Muscle layer of duodenum (tissue), 2 donors: Measurements from ENCODE around the gene TYRP1.

Experiments used
- H3K27ac ChIP-seq: one replicate; pipeline ENCODE4 v1.7.0; 2013; ENCODE audit warnings: mild to moderate bottlenecking, low read length
- H3K27me3 ChIP-seq: one replicate; pipeline ENCODE4 v1.7.0; 2013; ENCODE audit warnings: low read depth, mild to moderate bottlenecking, control low read depth, low read length
- H3K36me3 ChIP-seq, 2 donors: one replicate each; pipeline ENCODE4 v1.7.0; 2013; ENCODE audit warnings: low read length in 2 of 2, control low read depth in 1 of 2, mild to moderate bottlenecking in 1 of 2; ENCODE audit not compliant: insufficient read depth in 2 of 2, control insufficient read depth in 1 of 2
- H3K4me1 ChIP-seq, 2 donors: one replicate each; pipeline ENCODE4 v1.7.0; 2013; ENCODE audit warnings: low read length in 2 of 2, mild to moderate bottlenecking in 2 of 2, control low read depth in 1 of 2, moderate library complexity in 1 of 2; ENCODE audit not compliant: insufficient read depth in 2 of 2, control insufficient read depth in 1 of 2
- H3K4me3 ChIP-seq, 2 donors: one replicate each; pipeline ENCODE4 v1.7.0; 2013; ENCODE audit warnings: low read length in 2 of 2, low read depth in 1 of 2, mild to moderate bottlenecking in 1 of 2
- H3K9me3 ChIP-seq, 2 donors: one replicate each; pipeline ENCODE4 v1.7.0; 2013; ENCODE audit warnings: low read length in 2 of 2, control low read depth in 1 of 2, mild to moderate bottlenecking in 1 of 2; ENCODE audit not compliant: control insufficient read depth in 1 of 2
- donor health status: healthy.

The TYRP1 gene

GRCh38 chr9:12693141-12693540 lies at the start of gene TYRP1:
TYRP1 (plus strand) TSS chr9:12693385; CDS start chr9:12693997, 612 bp downstream.
- no peaks in the 10 kb centered on the region for H3K27me3 ChIP-seq
- no peak within 1 kb of the TSS for H3K4me3 ChIP-seq
- no peaks in the 10 kb centered on the region for H3K36me3 ChIP-seq
- no peak within 1 kb of the TSS for H3K27ac ChIP-seq
- no peaks in the 10 kb centered on the region for H3K9me3 ChIP-seq
- peaks cover 0 to 13% of the 10 kb centered on the region in 2 donors for H3K4me1 ChIP-seq

DNA sequence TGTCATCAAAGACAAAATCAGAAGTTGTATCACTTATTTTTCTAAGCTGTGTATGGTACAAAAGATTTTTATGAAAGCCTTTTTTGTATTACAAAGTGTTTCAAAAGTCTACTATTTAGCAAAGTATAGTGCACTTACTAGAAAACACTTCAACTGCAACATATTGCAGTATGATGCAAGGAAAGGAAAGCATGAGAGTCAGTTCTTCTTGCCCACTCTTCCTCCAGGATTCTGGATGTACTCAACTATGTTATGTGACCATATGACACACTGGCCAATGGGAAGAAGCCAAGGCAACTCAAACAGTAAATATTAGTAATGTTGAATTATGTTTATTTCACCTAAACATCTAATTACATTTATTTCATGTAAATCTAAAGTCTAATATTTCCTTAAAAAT lies 49.5 kb upstream of the TYRP1 start:
- H3K4me1 ChIP-seq, result no peaks in the 10 kb centered on the region
- H3K36me3 ChIP-seq, result no peaks in the 10 kb centered on the region
- no peaks in the 10 kb centered on the region for H3K9me3 ChIP-seq
- H3K27me3 ChIP-seq, result no peaks in the 10 kb centered on the region
- H3K27ac ChIP-seq, result no peak overlapping the region
- H3K4me3 ChIP-seq, result no peak overlapping the region

GRCh38 chr9:12648925-12649324 lies 44.3 kb upstream of the TYRP1 start:
- Histone ChIP-seq H3K9me3 (no peaks in the 10 kb centered on the region), H3K4me1 (no peaks in the 10 kb centered on the region), H3K27me3 (no peaks in the 10 kb centered on the region), H3K27ac (no peak overlapping the region), H3K36me3 (no peaks in the 10 kb centered on the region), H3K4me3 (no peak overlapping the region)

DNA sequence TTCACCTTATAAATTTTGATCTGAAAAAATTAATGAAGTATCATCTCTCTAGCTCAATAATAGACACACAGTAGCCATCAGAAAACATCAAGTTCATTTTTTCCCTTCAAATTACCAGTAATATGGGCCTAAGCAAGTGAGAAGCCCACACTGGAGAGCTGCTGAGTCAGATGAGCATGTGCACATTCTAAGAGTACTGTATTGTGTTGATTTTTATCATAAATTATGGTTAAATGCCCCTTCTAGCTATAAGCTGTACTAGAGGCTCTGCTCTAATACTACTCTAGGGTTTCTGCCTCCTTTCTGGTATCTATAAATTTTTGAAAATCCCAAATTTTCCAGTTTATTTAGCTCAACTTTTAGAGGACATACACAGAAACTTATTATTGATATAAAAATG lies 42.1 kb upstream of the TYRP1 start:
- Histone ChIP-seq H3K4me3 (no peak overlapping the region), H3K27ac (no peak overlapping the region), H3K36me3 (no peaks in the 10 kb centered on the region), H3K9me3 (no peaks in the 10 kb centered on the region), H3K4me1 (no peaks in the 10 kb centered on the region), H3K27me3 (no peaks in the 10 kb centered on the region)

DNA sequence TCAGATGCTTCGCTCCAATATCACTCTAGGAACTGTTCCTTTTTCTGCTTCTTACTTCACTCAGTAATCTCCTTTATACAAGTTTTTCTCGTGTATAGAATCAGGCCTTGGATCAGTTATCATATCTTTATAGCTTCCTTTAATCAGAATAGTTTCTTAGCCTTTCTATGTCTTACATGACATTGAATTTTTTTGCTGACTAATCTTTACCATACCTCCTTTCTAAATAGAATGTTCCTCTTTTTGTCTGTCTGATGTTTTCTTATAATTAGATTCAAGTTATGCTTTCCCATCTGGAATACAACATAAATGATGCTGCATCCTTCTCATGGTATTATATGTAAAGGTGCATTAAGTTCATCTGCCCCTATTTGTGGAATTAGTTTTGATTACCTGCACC lies 40.2 kb upstream of the TYRP1 start:
- peaks cover 0 to 2% of the 10 kb centered on the region in 2 donors for H3K9me3 ChIP-seq
- no peak overlapping the region for H3K27ac ChIP-seq
- H3K27me3 ChIP-seq, result no peaks in the 10 kb centered on the region
- H3K4me1 ChIP-seq, result no peaks in the 10 kb centered on the region
- no peak overlapping the region for H3K4me3 ChIP-seq
- H3K36me3 ChIP-seq, result no peaks in the 10 kb centered on the region

DNA sequence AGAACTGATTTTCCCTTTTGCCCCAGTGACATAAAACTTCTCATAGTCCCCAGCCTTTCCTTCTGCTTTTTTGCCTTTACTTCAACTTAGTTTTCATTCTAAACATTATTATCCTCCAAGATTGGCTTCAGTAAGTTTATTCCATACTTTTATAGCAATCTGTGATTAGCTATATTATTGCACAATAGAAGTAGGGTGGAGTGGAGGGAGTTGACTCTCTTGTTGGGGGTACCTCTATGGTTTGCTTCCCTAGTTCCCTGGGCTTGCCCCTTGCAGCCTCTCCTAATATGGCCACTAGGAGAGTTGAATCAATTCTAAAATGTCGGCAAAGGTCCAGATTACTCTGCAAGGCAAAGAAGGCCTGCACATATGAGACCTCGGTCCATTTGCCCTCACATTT lies 36.4 kb upstream of the TYRP1 start:
- H3K4me3 ChIP-seq, result no peak overlapping the region
- no peaks in the 10 kb centered on the region for H3K4me1 ChIP-seq
- H3K27me3 ChIP-seq, result no peaks in the 10 kb centered on the region
- no peaks in the 10 kb centered on the region for H3K36me3 ChIP-seq
- H3K27ac ChIP-seq, result no peak overlapping the region
- peaks cover 0 to 2% of the 10 kb centered on the region in 2 donors for H3K9me3 ChIP-seq

DNA sequence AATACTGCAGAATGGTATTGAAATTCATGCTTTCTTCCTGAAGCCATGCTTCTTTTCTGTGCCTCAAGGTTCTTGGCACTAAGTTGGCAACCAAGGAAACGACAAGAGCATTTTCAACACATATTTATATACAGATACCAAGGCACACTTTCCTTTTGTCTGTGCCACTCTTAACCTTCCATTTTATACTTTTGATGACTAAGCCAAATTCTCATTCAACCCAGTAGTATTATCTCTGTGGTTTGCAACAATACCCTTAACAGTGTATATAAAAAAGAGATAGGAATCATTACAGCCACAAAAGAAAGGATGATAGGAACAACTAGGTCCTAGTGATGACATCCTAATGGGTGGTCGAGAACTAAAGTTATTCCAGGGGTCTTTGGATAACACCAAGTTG lies 36.0 kb upstream of the TYRP1 start:
- Histone ChIP-seq H3K4me1 (no peaks in the 10 kb centered on the region), H3K9me3 (peaks cover 0 to 2% of the 10 kb centered on the region in 2 donors), H3K27me3 (no peaks in the 10 kb centered on the region), H3K4me3 (no peak overlapping the region), H3K27ac (no peak overlapping the region), H3K36me3 (no peaks in the 10 kb centered on the region)

GRCh38 chr9:12657998-12658397 lies 35.2 kb upstream of the TYRP1 start:
- no peaks in the 10 kb centered on the region for H3K4me1 ChIP-seq
- H3K27me3 ChIP-seq, result no peaks in the 10 kb centered on the region
- H3K36me3 ChIP-seq, result no peaks in the 10 kb centered on the region
- H3K9me3 ChIP-seq, result peaks cover 0 to 2% of the 10 kb centered on the region in 2 donors
- no peak overlapping the region for H3K27ac ChIP-seq
- no peak overlapping the region for H3K4me3 ChIP-seq

DNA sequence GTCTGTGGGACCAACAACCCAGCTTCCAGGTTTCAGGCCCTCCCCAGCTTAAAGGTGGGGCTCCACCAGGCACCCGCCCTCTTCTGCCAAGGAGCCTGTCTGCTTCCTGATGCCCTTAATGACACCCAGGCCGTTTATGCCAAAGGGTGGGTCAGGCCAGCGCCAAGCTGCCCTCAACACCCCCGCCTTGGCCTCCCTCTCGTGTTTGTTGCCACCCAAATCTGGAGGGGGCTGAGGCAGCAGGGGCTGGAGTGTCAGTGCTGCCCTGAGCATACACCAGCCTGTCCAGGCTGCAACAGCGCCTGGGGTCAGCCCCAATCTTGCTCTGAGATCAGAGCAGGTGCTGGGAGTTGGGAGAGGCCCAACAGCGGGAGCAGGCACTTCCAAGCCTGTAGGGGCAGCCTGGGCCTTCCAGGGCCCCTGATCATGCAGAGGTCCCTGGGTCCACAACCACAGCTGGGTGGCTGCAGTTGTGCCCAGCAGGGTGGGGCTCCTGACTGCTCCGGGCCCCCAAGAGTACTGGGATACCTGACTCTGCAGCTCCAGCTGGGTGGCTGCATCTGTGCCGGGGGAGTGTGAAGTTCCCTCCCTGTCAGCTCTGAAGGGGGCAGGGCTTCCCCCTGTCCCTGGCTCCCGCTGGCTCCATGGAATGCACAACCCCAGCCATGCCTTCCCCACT lies 34.5 kb upstream of the TYRP1 start:
- Histone ChIP-seq H3K27ac (no peak overlapping the region), H3K4me3 (no peak overlapping the region), H3K4me1 (no peaks in the 10 kb centered on the region), H3K36me3 (no peaks in the 10 kb centered on the region), H3K27me3 (no peaks in the 10 kb centered on the region), H3K9me3 (peaks cover 0 to 2% of the 10 kb centered on the region in 2 donors)

GRCh38 chr9:12659220-12659619 lies 34.0 kb upstream of the TYRP1 start:
- Histone ChIP-seq H3K36me3 (no peaks in the 10 kb centered on the region), H3K27ac (no peak overlapping the region), H3K4me3 (no peak overlapping the region), H3K4me1 (no peaks in the 10 kb centered on the region), H3K9me3 (peaks cover 0 to 2% of the 10 kb centered on the region in 2 donors), H3K27me3 (no peaks in the 10 kb centered on the region)

- H3K4me3 ChIP-seq, result no peak overlapping the region
- H3K27me3 ChIP-seq, result no peaks in the 10 kb centered on the region
- H3K9me3 ChIP-seq, result no peaks in the 10 kb centered on the region
- no peak overlapping the region for H3K27ac ChIP-seq
- H3K4me1 ChIP-seq, result no peaks in the 10 kb centered on the region
- H3K36me3 ChIP-seq, result no peaks in the 10 kb centered on the region
Measured at GRCh38 chr9:12666813-12667212, 26.4 kb upstream of the TYRP1 start.

DNA sequence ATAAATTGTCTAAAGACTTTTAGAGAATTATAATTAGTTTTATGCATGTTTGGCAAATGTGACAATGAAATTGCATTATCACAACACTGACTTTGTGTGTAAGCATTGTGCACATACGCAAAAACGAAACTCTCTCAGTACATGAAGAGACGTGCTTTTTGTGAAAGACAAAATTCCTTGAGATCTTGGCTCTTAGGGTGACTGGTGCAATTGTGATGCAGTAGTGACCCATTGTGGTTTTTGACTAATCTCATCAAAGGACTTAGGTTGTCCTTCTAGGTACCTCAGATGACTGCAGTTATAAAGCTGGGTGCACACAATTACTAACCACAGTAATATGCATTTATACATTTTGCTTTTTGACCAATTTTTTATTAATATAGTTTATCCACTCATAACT lies 25.3 kb upstream of the TYRP1 start:
- Histone ChIP-seq H3K4me3 (no peak overlapping the region), H3K9me3 (no peaks in the 10 kb centered on the region), H3K4me1 (no peaks in the 10 kb centered on the region), H3K27ac (no peak overlapping the region), H3K27me3 (no peaks in the 10 kb centered on the region), H3K36me3 (no peaks in the 10 kb centered on the region)
